ENCODE results near the gene PRDM16.

DNA sequence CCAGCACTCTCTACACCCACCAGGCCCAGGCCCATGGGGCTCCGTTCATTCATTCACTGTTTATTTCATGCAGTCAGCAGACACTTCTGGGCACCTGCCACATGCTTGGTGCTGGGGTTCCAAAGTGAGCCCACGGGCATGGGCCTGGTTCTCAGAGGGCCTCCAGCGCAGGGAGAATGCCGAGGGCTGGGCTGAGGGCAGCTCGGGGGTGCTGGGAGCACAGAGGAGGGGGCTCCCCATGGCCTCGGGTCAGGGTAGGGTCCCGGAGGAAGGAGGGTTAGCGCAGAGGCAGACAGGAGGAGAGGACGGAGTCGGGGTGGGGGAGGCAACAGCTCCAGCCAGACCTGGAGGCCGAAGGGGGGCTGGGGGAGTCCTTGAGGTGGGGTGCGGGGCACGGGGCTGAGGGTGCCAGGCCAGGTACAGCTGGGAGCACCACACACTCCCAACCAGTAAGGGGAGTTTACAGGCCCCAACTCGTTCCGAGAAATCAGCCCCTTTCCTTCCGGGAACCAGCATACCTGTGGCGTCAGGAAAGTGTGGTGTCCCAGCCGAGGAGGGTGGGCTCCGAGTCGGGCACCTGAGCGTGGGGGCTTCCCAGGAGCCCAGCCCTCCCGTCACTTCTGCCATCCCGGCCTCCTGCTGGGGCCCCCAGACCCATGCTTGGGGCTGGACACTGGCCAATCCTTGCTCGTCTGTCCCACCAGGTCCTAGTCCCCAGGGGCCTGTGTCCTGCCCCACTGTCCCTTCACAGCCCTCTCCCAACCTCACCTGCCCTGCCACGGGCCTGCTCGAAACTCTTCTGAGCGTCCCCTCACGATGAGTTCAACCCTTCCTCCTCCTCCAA is 396.3 kb downstream of the PRDM16 start:
- TF ChIP-seq CTCF (IDR thresholded peaks at IDR 0.05; ENCODE audit: low read length) (no peak), EZH2phosphoT487 (IDR thresholded peaks at IDR 0.05; ENCODE audit: low read length) (no peak)
